GM21528 (cell line): Measurements from ENCODE around the gene LENG1.
A peak's percentile ranks its signal among the peaks of the same experiment; 100 is the strongest.

Source experiments
- ATAC-seq: cut with Tn5 transposase; IDR thresholded peaks from one replicate; pipeline ENCODE4 v1.9.1; 2021; ENCODE audit warnings: mild to moderate bottlenecking, moderate library complexity; ENCODE audit not compliant: unreplicated experiment, low FRiP score

LENG1 gene

GRCh38 chr19:54165222-54165621, 5.7 kb upstream of the LENG1 start:
- ATAC-seq, result no peak

- ATAC-seq, result no peak
Observed at GRCh38 chr19:54164369-54165068, 5.0 kb upstream of the LENG1 start.

GRCh38 chr19:54162884-54163283, 3.4 kb upstream of the LENG1 start:
- no peak for ATAC-seq

GRCh38 chr19:54162241-54162805, 2.8 kb upstream of the LENG1 start:
- no peak for ATAC-seq

- no peak for ATAC-seq
Observed at GRCh38 chr19:54160854-54161253, 1.3 kb upstream of the LENG1 start.

GRCh38 chr19:54160182-54160811, 776 bp upstream of the LENG1 start:
- ATAC-seq, result peak; percentile 11

GRCh38 chr19:54158812-54159351, 639 bp downstream of the LENG1 start:
- no peak for ATAC-seq

GRCh38 chr19:54156953-54157352, 2.6 kb downstream of the LENG1 start:
- ATAC-seq, result no peak

GRCh38 chr19:54156490-54156889, 3.0 kb downstream of the LENG1 start:
- no peak for ATAC-seq

- no peak for ATAC-seq
Observed at GRCh38 chr19:54155694-54156093, 3.8 kb downstream of the LENG1 start.

GRCh38 chr19:54154603-54155345, 4.7 kb downstream of the LENG1 start:
- ATAC-seq, result no peak

GRCh38 chr19:54153731-54154326, 5.7 kb downstream of the LENG1 start:
- ATAC-seq, result no peak

GRCh38 chr19:54152878-54153524, 6.5 kb downstream of the LENG1 start:
- ATAC-seq, result no peak

- ATAC-seq, result no peak
Observed at GRCh38 chr19:54152267-54152666, 7.3 kb downstream of the LENG1 start.

GRCh38 chr19:54151362-54152035, 8.0 kb downstream of the LENG1 start:
- no peak for ATAC-seq

- no peak for ATAC-seq
Observed at GRCh38 chr19:54149021-54149812, 10.3 kb downstream of the LENG1 start.

- no peak for ATAC-seq
Observed at GRCh38 chr19:54148158-54148557, 11.4 kb downstream of the LENG1 start.

- ATAC-seq, result no peak
Observed at GRCh38 chr19:54147676-54148075, 11.8 kb downstream of the LENG1 start.
